GM19193 (cell line): ENCODE results near the gene WDR13.

ENCODE experiments used
- POLR2A ChIP-seq: IDR thresholded peaks from 4 replicates; pipeline ENCODE4 v1.6.1; 2011; ENCODE audit not compliant: insufficient read depth, insufficient read length; ENCODE audit errors: extremely low read depth

Gene WDR13

DNA sequence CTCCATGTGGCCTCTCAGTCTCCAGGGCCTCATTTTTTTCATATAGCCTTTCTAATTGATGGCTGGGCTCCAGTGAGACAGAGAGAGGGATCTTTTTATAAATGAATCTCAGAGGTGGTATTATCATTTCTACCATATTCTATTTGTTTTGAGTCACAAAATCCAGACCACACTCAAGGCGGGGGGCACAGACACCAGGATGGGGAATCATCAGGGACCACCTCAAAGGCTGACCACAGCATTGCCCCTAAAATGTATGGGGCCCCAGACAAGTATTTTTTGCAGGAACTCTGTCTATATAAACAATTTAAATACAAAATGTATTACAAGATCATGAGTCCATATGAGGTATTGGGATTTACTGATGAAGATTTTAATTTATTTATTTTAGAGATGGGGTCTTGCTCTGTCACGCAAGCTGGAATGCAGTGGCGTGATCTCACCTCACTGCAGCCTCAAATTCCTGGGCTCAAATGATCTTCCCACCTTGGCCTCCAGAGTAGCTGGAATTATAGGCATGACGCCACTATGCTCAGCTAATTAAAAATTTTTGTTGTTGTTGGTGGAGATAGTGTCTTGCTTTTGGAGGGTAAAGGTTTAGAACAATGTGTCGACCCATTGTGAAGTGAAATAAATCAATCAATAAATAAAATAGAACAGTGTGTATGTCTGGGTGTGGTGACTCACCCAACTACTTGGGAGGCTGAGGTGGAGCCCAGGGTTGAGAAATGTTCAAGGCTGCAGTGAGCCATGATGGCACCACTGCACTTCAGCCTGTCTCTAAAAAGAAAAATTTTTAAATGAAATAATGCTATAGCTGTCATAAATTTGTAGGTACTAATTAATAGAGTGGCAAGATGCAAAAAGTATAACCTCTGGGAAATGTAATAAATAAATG, 29.4 kb downstream of the WDR13 start:
- TF ChIP-seq POLR2A, result no peak

DNA sequence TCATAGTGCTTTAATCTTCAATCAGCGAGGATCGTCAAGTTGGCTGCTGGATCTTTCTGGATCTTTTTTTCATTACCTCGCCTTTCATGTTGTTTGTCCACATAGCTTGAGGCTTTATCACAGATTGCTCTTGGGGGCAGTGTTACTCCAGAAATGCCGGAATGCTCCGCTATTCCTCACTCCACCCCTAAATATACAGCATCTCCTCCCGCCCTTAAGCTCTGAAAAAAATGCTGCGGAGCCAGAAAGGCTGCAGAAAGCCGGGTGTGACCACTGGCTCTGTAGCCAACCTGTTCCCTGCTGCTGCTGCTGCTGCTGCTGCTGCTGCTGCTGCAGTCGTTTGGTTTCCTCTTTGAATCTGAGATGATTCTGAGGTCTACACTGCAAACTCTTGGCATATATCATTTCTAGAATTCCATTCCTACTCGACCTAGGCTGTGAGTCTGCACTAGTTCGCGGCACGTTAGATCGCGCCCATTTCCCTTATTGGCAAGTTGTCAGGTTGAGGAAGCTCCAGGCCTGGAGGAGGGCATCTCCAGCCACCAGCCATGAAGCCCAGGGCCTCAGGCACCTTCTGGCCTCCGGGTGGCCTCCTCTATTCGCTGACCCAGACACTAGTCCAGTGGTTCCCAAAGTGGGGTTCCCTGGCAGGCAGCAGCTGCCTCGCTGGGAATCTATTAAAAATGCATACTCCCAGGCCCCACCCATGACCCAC, 34.2 kb downstream of the WDR13 start:
- no peak for TF ChIP-seq POLR2A

DNA sequence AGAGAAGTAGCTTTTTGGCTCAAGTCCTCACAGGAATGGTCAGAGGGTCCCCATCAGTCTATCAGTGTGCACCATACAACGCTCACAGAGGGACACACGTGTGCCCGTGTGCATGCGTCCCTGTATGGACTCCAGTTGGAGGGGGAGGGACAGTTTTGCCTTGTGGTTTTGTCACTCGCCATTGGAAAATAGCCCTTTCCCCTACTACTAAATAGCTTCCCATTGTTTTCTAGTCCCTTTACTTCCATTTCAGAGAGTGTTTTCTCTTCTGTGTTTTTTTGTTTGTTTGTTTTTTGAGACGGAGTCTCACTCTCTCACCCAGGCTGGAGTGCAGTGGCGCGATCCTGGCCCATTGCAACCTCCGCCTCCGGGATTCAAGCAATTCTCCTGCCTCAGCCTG, 34.9 kb downstream of the WDR13 start:
- TF ChIP-seq POLR2A, result no peak

DNA sequence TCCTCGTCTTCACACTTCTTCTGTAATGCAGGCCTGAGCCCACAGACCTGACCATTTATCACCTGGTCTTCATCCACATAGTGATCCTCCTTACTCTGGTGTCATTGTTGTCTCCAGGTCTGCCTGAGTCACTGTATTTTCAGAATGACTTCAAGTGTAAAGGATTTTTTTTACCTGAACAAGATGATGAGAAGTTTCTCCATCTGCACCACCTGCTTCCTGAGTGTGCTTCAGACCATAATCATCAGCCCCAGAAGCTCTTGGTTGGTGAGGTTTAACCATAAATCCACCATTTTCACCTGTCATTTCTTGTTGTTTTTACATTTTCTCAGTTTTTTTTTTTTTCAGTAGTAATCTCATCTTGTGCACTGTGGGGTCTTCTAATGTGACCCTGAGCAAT, 39.0 kb downstream of the WDR13 start:
- TF ChIP-seq POLR2A, result no peak

DNA sequence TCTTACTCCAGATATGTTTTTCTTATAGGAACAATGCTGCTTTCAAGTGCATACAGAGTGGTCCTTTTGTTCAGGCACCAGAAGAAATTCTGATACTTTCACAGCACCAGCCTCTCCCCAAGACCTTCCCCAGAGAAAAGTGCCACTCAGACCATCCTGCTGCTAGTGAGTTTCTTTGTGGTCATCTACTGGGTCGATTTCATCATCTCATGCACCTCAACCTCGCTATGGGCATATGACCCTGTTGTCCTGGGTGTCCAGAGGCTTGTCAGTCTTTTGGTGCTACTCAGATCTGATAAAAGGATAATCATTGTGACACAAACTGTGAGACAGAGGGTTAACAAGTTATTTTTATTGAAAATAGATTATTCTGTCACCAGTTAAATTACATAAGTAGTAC, 39.5 kb downstream of the WDR13 start:
- TF ChIP-seq POLR2A, result no peak

DNA sequence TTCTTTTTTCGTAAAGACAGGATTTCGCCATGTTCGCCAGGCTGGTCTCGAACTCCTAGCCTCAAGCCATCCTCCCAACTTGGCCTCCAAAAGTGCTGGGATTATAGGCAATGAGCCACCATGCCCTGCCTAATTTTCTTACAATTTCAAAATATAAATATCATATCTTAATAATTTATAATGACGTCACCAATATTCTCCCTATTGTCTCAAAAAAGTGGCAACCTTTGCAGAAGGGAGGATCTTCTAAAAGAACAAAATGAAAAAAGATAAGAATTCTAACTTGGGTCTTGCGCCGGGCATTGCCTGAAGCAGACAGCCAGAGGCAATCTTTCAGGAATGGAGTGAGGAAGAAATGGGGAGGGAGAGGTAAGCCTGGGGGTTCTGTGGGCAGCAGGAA, 48.4 kb downstream of the WDR13 start:
- TF ChIP-seq POLR2A, result no peak

DNA sequence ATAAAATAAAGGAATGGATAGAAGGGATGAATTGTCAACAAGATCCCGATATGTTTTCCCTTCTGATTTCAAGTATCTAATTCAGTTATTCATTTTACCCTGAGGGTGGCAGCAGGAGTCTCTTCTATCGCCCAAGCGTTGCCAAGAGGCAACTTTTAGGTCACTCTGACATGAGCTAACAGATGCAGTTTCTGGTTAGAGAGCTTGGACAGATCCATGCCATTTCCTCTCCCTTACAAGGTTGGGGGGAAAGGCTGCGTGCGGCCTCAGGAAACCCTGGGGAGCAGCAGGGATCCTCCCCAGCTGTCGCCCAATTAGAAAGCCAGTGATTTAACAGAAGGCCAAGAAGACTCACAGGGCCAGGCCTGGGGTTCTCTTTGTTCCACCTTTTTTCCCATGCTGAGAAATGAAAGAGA, 51.1 kb downstream of the WDR13 start:
- TF ChIP-seq POLR2A, result no peak

DNA sequence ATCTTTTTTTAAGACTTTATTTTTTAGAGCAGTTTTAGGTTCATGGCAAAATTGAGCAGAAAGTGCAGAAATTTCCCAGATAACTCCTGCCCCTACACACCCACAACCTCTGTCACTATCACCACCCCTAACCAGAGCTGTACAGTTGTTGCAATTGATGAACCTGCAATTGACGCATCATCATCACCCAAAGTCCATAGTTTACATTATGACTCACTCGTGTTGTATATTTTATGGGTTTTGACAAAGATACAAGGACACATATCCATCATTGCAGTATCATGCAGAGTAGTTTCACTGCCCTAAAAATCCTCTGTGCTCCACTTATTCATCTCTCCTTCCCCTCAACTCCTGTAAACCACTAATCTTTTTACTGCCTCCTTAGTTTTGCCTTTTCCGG, 51.8 kb downstream of the WDR13 start:
- TF ChIP-seq POLR2A, result no peak
